Neural crest cell (in vitro differentiated cells): ENCODE data around the gene MYO10. TPM values are rescaled to one million over a fixed set of nuclear protein-coding genes. Genes with fewer than 3 reads are reported as not detected.

Experiments used
- DNase-seq: peaks from one replicate; pipeline ENCODE4 v3.0.0; 2021; ENCODE audit warnings: low read depth, mixed read lengths, low spot score
- H3K27ac Mint-ChIP-seq: one replicate; pipeline ENCODE4 v1.8.0; 2021; ENCODE audit warnings: mild to moderate bottlenecking, mixed read lengths; ENCODE audit not compliant: unreplicated experiment
- H3K27me3 Mint-ChIP-seq: 2 replicates; pipeline ENCODE4 v1.8.0; 2021; ENCODE audit warnings: low read depth, mild to moderate bottlenecking, mixed read lengths
- H3K36me3 Mint-ChIP-seq: 2 replicates; pipeline ENCODE4 v1.8.0; 2021; ENCODE audit warnings: low read depth, mild to moderate bottlenecking, mixed read lengths
- H3K4me1 Mint-ChIP-seq: 2 replicates; pipeline ENCODE4 v1.8.0; 2021; ENCODE audit warnings: mixed read lengths
- H3K4me3 Mint-ChIP-seq: one replicate; pipeline ENCODE4 v1.8.0; 2021; ENCODE audit warnings: mild to moderate bottlenecking, mixed read lengths
- H3K9me3 Mint-ChIP-seq: 2 replicates; pipeline ENCODE4 v1.8.0; 2021; ENCODE audit warnings: mixed read lengths
- CTCF ChIP-seq: fragments of 200-600 bp; sonication (generic); conservative IDR thresholded peaks from 2 replicates; pipeline ENCODE4 v1.5.0; 2021; ENCODE audit warnings: antibody characterized with exemption, mild to moderate bottlenecking
- total RNA-seq: library from RNA; stranded (reverse); gene quantifications from 2 replicates; pipeline ENCODE4 v1.2.1, GENCODE V29; 2021

The MYO10 gene
- total RNA-seq, 1 donor from 2014 or later: 94.4 TPM

GRCh38 chr5:16797951-16798350 is 138.1 kb downstream of the MYO10 start:
- peaks cover 11% of the 10 kb centered on the region for H3K36me3 Mint-ChIP-seq
- no peak overlapping the region for H3K4me3 Mint-ChIP-seq
- no peak for DNase-seq
- no peak for TF ChIP-seq CTCF
- peaks cover 9% of the 10 kb centered on the region for H3K9me3 Mint-ChIP-seq
- peaks cover 26% of the 10 kb centered on the region for H3K4me1 Mint-ChIP-seq
- no peaks in the 10 kb centered on the region for H3K27me3 Mint-ChIP-seq
- H3K27ac Mint-ChIP-seq: no peak overlapping the region

GRCh38 chr5:16794269-16794913 is 141.7 kb downstream of the MYO10 start:
- Mint-ChIP-seq H3K4me1 (peaks cover 44% of the 10 kb centered on the region), H3K4me3 (no peak overlapping the region), H3K27ac (no peak overlapping the region), H3K9me3 (peaks cover 6% of the 10 kb centered on the region), H3K36me3 (peaks cover 13% of the 10 kb centered on the region), H3K27me3 (no peaks in the 10 kb centered on the region)
- no peak for TF ChIP-seq CTCF
- DNase-seq: no peak

GRCh38 chr5:16792598-16793275 is 143.4 kb downstream of the MYO10 start:
- Mint-ChIP-seq H3K4me1 (peaks cover 58% of the 10 kb centered on the region), H3K4me3 (no peak overlapping the region), H3K27me3 (no peaks in the 10 kb centered on the region), H3K9me3 (peaks cover 3% of the 10 kb centered on the region), H3K27ac (no peak overlapping the region), H3K36me3 (peaks cover 17% of the 10 kb centered on the region)
- DNase-seq: no peak
- TF ChIP-seq CTCF: no peak

- H3K27ac Mint-ChIP-seq: no peak overlapping the region
- H3K36me3 Mint-ChIP-seq: peaks cover 12% of the 10 kb centered on the region
- H3K4me1 Mint-ChIP-seq: peaks cover 55% of the 10 kb centered on the region
- TF ChIP-seq CTCF: no peak
- no peak overlapping the region for H3K4me3 Mint-ChIP-seq
- H3K27me3 Mint-ChIP-seq: no peaks in the 10 kb centered on the region
- no peaks in the 10 kb centered on the region for H3K9me3 Mint-ChIP-seq
- DNase-seq: no peak
Measured at GRCh38 chr5:16791904-16792597, 144.0 kb downstream of the MYO10 start.

- Mint-ChIP-seq H3K4me3 (no peak overlapping the region), H3K4me1 (peaks cover 50% of the 10 kb centered on the region), H3K27ac (peak overlapping the region; percentile 35), H3K27me3 (no peaks in the 10 kb centered on the region), H3K36me3 (peaks cover 12% of the 10 kb centered on the region), H3K9me3 (no peaks in the 10 kb centered on the region)
- DNase-seq: peak; percentile 40
- TF ChIP-seq CTCF: peak; percentile 86
Measured at GRCh38 chr5:16791036-16791705, 144.9 kb downstream of the MYO10 start.
